ENCODE results near the gene MAGEB1.

MAGEB1 gene

DNA sequence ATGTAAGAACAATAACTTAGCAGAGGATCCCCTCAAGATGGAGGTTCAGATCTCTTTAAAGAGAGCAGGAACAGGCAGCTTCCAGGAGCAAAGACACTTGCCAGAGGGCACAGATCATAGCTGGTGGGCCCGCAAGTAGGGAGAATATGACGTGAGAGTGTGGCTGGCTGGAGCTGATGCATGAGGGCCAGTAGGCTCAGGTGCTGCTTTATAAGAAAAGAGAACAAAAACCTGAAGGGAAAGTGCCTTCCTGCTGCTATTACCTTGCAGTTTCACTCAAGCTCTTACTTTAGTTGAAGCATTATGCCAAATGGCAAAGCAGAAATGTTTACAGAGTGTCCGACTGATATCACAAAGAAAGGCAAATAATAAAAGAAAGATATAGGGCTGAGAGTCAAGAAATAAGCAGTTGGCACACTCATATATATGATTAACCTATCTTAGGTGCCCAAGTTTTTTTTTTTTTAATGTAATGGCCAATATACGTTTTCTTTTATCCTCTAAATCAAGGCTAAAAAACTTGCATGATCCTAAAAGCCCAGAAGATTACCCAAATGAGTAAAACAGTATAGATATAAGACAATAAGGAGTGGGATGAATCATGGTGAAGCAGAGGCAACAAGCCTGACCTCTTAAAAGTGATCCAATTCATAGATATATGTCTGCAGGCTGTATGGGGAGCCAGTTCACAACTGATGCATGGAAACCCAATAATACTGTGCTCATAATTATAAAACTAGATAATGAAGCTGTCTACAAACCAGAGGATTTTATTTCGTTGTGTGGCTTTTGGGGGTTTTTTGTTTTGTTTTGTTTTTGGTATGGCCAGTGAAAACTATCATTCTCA lies 49.7 kb downstream of the MAGEB1 start:
- DNase-seq (ENCODE audit: low read depth) = no peak

DNA sequence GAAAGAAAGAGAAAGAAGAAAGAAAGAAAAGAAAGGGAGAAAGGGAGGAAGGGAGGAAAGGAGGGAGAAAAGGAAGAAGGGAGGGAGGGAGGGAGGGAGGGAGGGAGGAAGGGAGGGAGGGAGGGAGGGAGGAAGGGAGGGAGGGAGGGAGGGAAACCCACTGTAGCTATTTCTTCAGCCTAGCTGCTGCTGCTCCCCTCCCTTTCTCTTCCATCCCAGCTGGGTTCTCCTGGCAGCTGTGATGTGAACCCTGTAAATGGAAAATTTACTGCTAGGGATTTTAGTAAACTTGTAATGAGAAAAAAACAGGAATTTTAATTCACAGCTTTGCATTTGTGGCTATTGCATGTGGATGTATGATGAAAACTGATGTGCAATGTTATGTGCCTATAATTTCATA lies 54.3 kb downstream of the MAGEB1 start:
- DNase-seq (ENCODE audit: low read depth) = no peak
